GM18858 (cell line): ENCODE data around the gene AKT3.
"Not testable (repeated sequence)": the region's sequence is repeated elsewhere in the genome, so short reads cannot be mapped to it uniquely, and the experiment has no call there.

Source experiments
- ATAC-seq: cut with Tn5 transposase; IDR thresholded peaks from one replicate; pipeline ENCODE4 v1.9.1; 2021; ENCODE audit not compliant: unreplicated experiment

Gene AKT3

GRCh38 chr1:243786531-243786930 lies 63.5 kb downstream of the AKT3 start:
- no peak for ATAC-seq

DNA sequence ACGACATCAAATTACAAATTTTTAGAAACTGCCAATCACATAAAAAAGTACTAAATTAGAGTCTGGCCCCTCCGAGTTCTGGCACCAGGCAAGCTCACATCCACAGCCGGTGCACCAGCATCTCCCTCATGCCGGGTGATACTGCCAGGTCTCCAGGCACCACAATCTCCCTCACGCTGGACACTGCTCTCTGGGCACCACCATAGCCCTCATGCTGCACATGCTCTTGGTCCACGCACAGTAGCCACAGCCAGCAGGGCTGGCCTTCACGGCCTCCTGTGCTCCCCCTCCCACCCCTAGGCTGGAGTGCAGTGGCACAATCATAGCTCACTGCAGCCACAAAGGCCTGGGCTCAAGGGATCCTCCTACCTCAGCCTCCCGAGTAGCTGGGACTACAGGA lies 65.5 kb downstream of the AKT3 start:
- no peak for ATAC-seq

GRCh38 chr1:243783714-243784113 lies 66.3 kb downstream of the AKT3 start:
- no peak for ATAC-seq

DNA sequence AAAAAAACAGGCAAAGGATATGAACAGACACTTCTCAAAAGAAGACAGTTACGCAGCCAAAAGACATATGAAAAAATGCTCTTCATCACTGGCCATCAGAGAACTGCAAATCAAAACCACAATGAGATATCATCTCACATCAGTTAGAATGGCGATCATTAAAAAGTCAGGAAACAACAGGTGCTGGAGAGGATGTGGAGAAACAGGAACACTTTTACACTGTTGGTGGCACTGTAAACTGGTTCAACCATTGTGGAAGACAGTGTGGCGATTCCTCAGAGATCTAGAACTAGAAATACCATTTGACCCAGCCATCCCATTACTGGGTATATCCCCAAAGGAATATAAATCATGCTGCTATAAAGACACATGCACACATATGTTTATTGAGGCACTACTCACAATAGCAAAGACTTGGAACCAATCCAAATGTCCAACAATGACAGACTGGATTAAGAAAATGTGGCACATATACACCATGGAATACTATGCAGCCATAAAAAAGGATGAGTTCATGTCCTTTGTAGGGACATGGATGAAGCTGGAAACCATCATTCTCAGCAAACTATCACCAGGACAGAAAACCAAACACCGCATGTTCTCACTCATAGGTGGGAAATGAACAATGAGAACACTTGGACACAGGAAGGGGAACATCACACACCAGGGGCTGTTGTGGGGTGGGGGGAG lies 77.5 kb downstream of the AKT3 start:
- not testable (repeated sequence) for ATAC-seq

DNA sequence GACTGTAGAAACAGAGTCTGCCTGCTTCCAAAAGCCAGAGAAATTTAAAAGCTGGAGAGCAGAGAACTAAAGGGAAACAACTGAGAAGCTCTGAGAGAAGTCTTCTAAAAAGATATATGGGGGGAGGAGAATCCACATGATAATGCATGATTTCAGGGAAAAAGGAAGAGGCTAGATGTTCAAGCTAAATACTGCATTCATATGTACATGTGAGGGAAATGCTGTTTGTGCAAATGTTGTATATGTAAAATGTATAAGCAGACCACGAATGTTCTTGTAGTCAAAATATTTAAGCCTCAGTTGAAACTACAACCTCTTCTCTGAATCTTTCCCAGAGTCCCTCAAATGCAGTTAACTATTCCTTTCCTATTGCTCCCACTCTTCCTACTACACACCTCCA lies 79.2 kb downstream of the AKT3 start:
- no peak for ATAC-seq

DNA sequence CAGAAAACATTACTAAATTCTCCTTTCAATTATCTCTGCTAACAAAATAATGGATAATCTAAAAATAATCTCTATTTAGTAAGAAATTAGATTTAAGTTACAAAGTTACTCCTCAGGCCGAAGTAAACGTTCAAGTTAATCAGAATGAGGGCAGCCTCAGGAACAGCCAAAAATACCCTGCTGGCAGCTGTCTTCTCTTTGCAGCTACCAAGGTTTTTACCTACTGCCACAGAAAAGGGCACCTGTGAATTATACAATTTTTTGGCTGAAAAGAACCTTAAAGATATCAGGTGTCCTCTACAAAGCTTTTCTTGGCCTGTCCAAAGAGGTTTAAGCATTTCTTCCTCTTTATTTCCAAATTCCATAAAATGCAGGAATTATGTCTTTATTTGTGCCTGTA lies 84.4 kb downstream of the AKT3 start:
- no peak for ATAC-seq

GRCh38 chr1:243763806-243764205 lies 86.2 kb downstream of the AKT3 start:
- no peak for ATAC-seq

GRCh38 chr1:243758647-243759046 lies 91.4 kb downstream of the AKT3 start:
- ATAC-seq = no peak

- no peak for ATAC-seq
Observed at GRCh38 chr1:243756529-243756928, 93.5 kb downstream of the AKT3 start.

DNA sequence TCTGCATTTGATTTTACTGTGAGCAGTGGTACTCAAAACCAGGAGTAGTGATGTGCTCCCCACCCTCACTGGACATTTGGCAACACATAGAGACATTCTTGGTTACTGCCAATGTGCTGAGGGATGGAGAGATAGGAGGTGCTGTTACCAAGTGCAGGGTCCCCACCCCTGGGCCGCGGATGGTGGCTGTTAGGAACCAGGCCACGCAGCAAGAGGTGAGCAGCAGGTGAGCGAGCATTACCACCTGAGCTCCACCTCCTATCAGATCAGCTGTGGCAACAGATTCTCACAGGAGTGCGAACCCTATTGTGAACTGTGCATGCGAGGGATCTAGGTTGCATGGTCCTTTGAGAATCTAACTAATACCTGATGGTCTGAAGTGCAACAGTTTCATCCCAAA lies 95.7 kb downstream of the AKT3 start:
- ATAC-seq = no peak

GRCh38 chr1:243751506-243751905 lies 98.5 kb downstream of the AKT3 start:
- no peak for ATAC-seq

DNA sequence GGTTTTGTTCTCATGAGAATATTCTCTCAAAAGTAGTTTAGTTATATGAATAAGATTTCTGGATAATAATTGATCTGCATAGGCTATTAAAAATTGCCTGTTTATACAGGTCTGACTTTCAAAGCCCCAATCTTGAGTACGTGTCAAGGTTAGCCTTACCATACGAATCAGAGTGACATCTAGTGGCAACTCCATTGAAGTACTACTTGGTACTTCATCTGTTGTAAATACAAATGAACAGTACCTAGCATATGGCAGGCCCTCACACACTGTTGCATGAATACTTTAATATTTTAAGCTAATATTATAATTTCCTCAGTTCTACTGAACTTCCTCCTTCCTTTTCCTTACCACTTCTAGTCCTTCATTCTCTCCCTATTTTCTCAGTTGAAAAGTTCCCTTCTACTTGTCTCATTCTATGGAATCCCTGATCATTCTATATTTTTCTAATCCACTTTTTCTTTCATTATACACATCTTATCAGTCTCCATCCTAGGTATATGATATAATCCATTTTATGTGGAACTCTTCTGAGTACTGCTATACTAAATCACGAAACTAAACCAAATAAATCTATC lies 101.2 kb downstream of the AKT3 start:
- peak; percentile 94 for ATAC-seq

DNA sequence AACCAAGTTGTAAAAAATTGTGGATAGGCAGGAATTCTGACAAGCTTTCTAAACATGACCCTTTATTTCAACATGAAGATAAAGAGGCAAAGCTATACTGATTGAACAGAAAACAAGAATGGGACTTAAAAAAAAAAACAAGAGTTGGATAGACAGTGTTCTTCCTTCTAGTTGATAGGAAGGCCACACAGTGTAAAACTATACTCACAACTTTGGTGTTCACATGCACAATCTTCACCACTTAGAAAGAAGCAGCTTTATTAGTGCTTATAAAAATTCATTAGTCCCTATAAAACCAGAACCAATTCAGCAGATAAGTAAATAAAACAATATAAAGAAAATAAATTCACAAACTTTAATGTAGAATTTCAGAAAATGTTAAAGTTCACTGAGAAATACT lies 101.8 kb downstream of the AKT3 start:
- ATAC-seq = no peak

- ATAC-seq = no peak
Observed at GRCh38 chr1:243746751-243747150, 103.3 kb downstream of the AKT3 start.

DNA sequence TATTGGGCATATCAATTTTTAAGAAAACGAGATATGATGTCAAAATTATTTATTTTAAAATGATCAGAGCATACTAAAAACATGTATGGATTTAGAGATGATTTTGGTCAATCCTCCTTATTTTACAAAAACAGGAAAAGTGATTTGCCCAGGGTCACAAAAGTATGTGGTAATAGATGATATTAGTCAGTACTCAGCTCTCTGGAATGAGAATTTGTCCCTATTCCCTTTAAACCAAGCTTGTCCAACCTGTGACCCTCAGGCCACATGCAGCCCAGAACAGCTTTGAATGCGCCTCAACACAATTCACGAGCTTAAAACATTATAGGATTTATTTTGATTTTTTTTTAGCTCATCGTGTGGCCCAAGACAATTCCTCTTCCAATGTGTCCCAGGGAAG lies 104.7 kb downstream of the AKT3 start:
- ATAC-seq = no peak

DNA sequence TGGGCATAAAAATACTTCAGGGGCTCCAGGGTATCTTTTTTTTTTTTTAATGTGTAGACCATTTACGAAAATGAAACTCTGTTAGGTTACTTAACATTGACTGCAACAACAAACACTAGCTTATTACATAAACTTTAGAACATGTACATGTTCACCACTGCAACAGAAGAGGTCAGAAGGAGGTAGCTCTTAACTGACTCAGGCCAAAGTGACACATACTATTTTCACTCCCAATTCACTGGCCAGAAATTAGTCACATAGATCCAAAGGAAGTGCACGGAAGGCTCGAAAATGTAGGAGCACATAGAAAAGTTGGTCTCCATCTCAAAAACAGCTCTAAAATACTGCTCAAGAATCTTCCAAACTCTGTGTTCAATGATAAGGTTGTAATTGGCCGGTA lies 107.2 kb downstream of the AKT3 start:
- ATAC-seq = no peak

GRCh38 chr1:243740255-243740999 lies 109.6 kb downstream of the AKT3 start:
- no peak for ATAC-seq

- ATAC-seq = no peak
Observed at GRCh38 chr1:243739335-243740003, 110.6 kb downstream of the AKT3 start.

DNA sequence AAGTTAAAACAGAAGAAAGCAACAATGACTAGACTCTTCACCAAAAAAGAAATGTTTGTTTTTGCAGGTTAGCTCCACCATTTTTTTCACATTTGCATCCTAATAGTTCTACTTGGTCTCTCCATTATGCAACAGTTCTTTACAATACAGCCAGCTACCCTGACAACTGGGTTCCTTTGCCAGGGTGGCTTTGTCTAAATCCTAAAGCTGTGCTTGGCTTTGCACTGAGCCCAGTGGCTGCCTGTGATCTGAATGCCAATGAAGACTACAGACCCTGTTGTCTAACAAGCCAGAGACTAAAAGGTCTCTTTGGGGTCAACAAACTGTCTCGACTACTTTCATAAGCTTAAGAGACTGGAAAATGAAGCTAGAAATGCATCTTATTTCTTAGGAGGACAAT lies 112.0 kb downstream of the AKT3 start:
- ATAC-seq = no peak

- ATAC-seq = no peak
Observed at GRCh38 chr1:243735457-243735856, 114.6 kb downstream of the AKT3 start.

GRCh38 chr1:243734308-243734695 lies 115.7 kb downstream of the AKT3 start:
- no peak for ATAC-seq
